ENCODE measurements around the gene EGF. TPM values are rescaled to one million over a fixed set of nuclear protein-coding genes. Genes with fewer than 3 reads are reported as not detected.
"Not testable (repeated sequence)": the region's sequence is repeated elsewhere in the genome, so short reads cannot be mapped to it uniquely, and the experiment has no call there.

EGF gene
- total RNA-seq (10 to 100 TPM in 3 of 4 donors, 1 to 10 TPM in 1; 8.8 to 17.8 (median 13.6) TPM), polyA plus RNA-seq (5.3 TPM)
- long read RNA-seq, donor 1, full-length matches to known transcripts: 1 of 4 reads
- long read RNA-seq, donor 1, partial matches to known transcripts: 0 of 4 reads
- long read RNA-seq, donor 1, other reads (novel, unspliced or antisense): 3 of 4 reads
- long read RNA-seq, donor 2, partial matches to known transcripts: 0 of 2 reads
- long read RNA-seq, donor 2, other reads (novel, unspliced or antisense): 2 of 2 reads
- long read RNA-seq, donor 3, full-length matches to known transcripts: 3 of 10 reads
- long read RNA-seq, donor 3, partial matches to known transcripts: 2 of 10 reads
- long read RNA-seq, donor 3, other reads (novel, unspliced or antisense): 5 of 10 reads
- long read RNA-seq, donor 4, partial matches to known transcripts: 0 of 3 reads
- long read RNA-seq, donor 4, other reads (novel, unspliced or antisense): 3 of 3 reads

- Histone ChIP-seq H3K4me3 (ENCODE audit: low read length) (peak within 1 kb of the TSS; percentile 63), H3K4me1 (ENCODE audit: control insufficient read depth, insufficient read depth, low read length) (no peaks in the 10 kb centered on the region), H3K9me3 (ENCODE audit: control insufficient read depth, low read length) (no peaks in the 10 kb centered on the region), H3K27me3 (ENCODE audit: control insufficient read depth, insufficient read depth) (no peaks in the 10 kb centered on the region), H3K27ac (ENCODE audit: low read length) (peak within 1 kb of the TSS; percentile 85)
- ATAC-seq (peak; percentile 82 to 85), DNase-seq (peak in 1 of 3 donors; percentile 37)
- intact Hi-C loops (cut with DNase I): no loop called here
- 37% methylated on average over 9 of the region's 9 CpGs for WGBS
These were observed at the start of gene EGF for GRCh38 chr4:109912706-109913595. Gene EGF, plus strand, starts transcription at chr4:109912883. Its CDS starts 453 bp downstream, at chr4:109913336.

- intact Hi-C loops (cut with DNase I): no loop called here
- Histone ChIP-seq H3K9me3 (ENCODE audit: control insufficient read depth, low read length) (no peaks in the 10 kb centered on the region), H3K27me3 (ENCODE audit: control insufficient read depth, insufficient read depth) (no peaks in the 10 kb centered on the region), H3K4me1 (ENCODE audit: control insufficient read depth, insufficient read depth, low read length) (no peaks in the 10 kb centered on the region), H3K4me3 (ENCODE audit: low read length) (no peak overlapping the region), H3K27ac (ENCODE audit: low read length) (no peak overlapping the region)
- no peak for DNase-seq
- no peak for ATAC-seq
These were observed 48.5 kb upstream of the EGF start for GRCh38 chr4:109864134-109864533.

- H3K4me3 ChIP-seq (ENCODE audit: low read length): no peak overlapping the region
- no peak overlapping the region for H3K27ac ChIP-seq (ENCODE audit: low read length)
- intact Hi-C loops (cut with DNase I): no loop called here
- 95% methylated on average over 5 of the region's 5 CpGs for WGBS
- no peaks in the 10 kb centered on the region for H3K4me1 ChIP-seq (ENCODE audit: control insufficient read depth, insufficient read depth, low read length)
- H3K9me3 ChIP-seq (ENCODE audit: control insufficient read depth, low read length): no peaks in the 10 kb centered on the region
- no peak for DNase-seq
- no peaks in the 10 kb centered on the region for H3K27me3 ChIP-seq (ENCODE audit: control insufficient read depth, insufficient read depth)
- ATAC-seq: no peak
These were observed 42.6 kb upstream of the EGF start for GRCh38 chr4:109870061-109870460.

- no peak overlapping the region for H3K4me3 ChIP-seq (ENCODE audit: low read length)
- no peak for ATAC-seq
- no peak overlapping the region for H3K27ac ChIP-seq (ENCODE audit: low read length)
- no peaks in the 10 kb centered on the region for H3K9me3 ChIP-seq (ENCODE audit: control insufficient read depth, low read length)
- no peaks in the 10 kb centered on the region for H3K4me1 ChIP-seq (ENCODE audit: control insufficient read depth, insufficient read depth, low read length)
- DNase-seq: no peak
- intact Hi-C loops (cut with DNase I): no loop called here
- no peaks in the 10 kb centered on the region for H3K27me3 ChIP-seq (ENCODE audit: control insufficient read depth, insufficient read depth)
- 92% methylated on average over 2 of the region's 2 CpGs for WGBS
These were observed 40.6 kb upstream of the EGF start for GRCh38 chr4:109872065-109872464.

- WGBS: 95% methylated on average over 6 of the region's 6 CpGs
- H3K27ac ChIP-seq (ENCODE audit: low read length): no peak overlapping the region
These were observed 39.6 kb upstream of the EGF start for GRCh38 chr4:109872950-109873656.

GRCh38 chr4:109873791-109874514 is 38.7 kb upstream of the EGF start:
- Histone ChIP-seq H3K9me3 (ENCODE audit: control insufficient read depth, low read length) (no peaks in the 10 kb centered on the region), H3K4me3 (ENCODE audit: low read length) (no peak overlapping the region), H3K4me1 (ENCODE audit: control insufficient read depth, insufficient read depth, low read length) (no peaks in the 10 kb centered on the region), H3K27ac (ENCODE audit: low read length) (no peak overlapping the region), H3K27me3 (ENCODE audit: control insufficient read depth, insufficient read depth) (no peaks in the 10 kb centered on the region)
- intact Hi-C loops (cut with DNase I): no loop called here
- ATAC-seq (no peak), DNase-seq (peak in 1 of 3 donors; percentile 7)
- 50% methylated on average over 11 of the region's 11 CpGs for WGBS

More at GRCh38 chr4:109872950-109873656, 39.6 kb upstream of the EGF start:
- DNase-seq (peak in 1 of 3 donors; percentile 14), ATAC-seq (no peak)
- Histone ChIP-seq H3K4me1 (ENCODE audit: control insufficient read depth, insufficient read depth, low read length) (no peaks in the 10 kb centered on the region), H3K27me3 (ENCODE audit: control insufficient read depth, insufficient read depth) (no peaks in the 10 kb centered on the region), H3K4me3 (ENCODE audit: low read length) (no peak overlapping the region), H3K9me3 (ENCODE audit: control insufficient read depth, low read length) (no peaks in the 10 kb centered on the region)
- intact Hi-C loops (cut with DNase I): no loop called here

- H3K27ac ChIP-seq (ENCODE audit: low read length): no peak overlapping the region
- ATAC-seq (no peak), DNase-seq (no peak)
- no peaks in the 10 kb centered on the region for H3K9me3 ChIP-seq (ENCODE audit: control insufficient read depth, low read length)
- WGBS: 87% methylated on average over 1 of the region's 1 CpG
- no peak overlapping the region for H3K4me3 ChIP-seq (ENCODE audit: low read length)
- H3K4me1 ChIP-seq (ENCODE audit: control insufficient read depth, insufficient read depth, low read length): no peaks in the 10 kb centered on the region
- no peaks in the 10 kb centered on the region for H3K27me3 ChIP-seq (ENCODE audit: control insufficient read depth, insufficient read depth)
- intact Hi-C loops (cut with DNase I): no loop called here
These were observed 37.6 kb upstream of the EGF start for GRCh38 chr4:109875106-109875505.

- H3K27me3 ChIP-seq (ENCODE audit: control insufficient read depth, insufficient read depth); H3K27ac ChIP-seq (ENCODE audit: low read length); intact Hi-C loops (cut with DNase I); ATAC-seq; H3K9me3 ChIP-seq (ENCODE audit: control insufficient read depth, low read length); DNase-seq; H3K4me1 ChIP-seq (ENCODE audit: control insufficient read depth, insufficient read depth, low read length); H3K4me3 ChIP-seq (ENCODE audit: low read length): not testable (repeated sequence)
- 88% methylated on average over 2 of the region's 2 CpGs for WGBS
These were observed 37.1 kb upstream of the EGF start for GRCh38 chr4:109875553-109875952.

- intact Hi-C loops (cut with DNase I): no loop called here
- 94% methylated on average over 2 of the region's 2 CpGs for WGBS
- Histone ChIP-seq H3K9me3 (ENCODE audit: control insufficient read depth, low read length) (no peaks in the 10 kb centered on the region), H3K4me1 (ENCODE audit: control insufficient read depth, insufficient read depth, low read length) (no peaks in the 10 kb centered on the region), H3K27ac (ENCODE audit: low read length) (no peak overlapping the region), H3K4me3 (ENCODE audit: low read length) (no peak overlapping the region), H3K27me3 (ENCODE audit: control insufficient read depth, insufficient read depth) (no peaks in the 10 kb centered on the region)
- no peak for DNase-seq
- ATAC-seq: no peak
These were observed 35.9 kb upstream of the EGF start for GRCh38 chr4:109876634-109877265.

- Histone ChIP-seq H3K4me1 (ENCODE audit: control insufficient read depth, insufficient read depth, low read length) (no peaks in the 10 kb centered on the region), H3K27ac (ENCODE audit: low read length) (no peak overlapping the region), H3K27me3 (ENCODE audit: control insufficient read depth, insufficient read depth) (no peaks in the 10 kb centered on the region), H3K9me3 (ENCODE audit: control insufficient read depth, low read length) (no peaks in the 10 kb centered on the region), H3K4me3 (ENCODE audit: low read length) (no peak overlapping the region)
- intact Hi-C loops (cut with DNase I): no loop called here
- ATAC-seq (no peak), DNase-seq (no peak)
- 68% methylated on average over 3 of the region's 3 CpGs for WGBS
These were observed 35.3 kb upstream of the EGF start for GRCh38 chr4:109877400-109877799.

Measured in right cardiac atrium (tissue), 5 donors.